ENCODE data around the gene ETFB.

The ETFB gene

DNA sequence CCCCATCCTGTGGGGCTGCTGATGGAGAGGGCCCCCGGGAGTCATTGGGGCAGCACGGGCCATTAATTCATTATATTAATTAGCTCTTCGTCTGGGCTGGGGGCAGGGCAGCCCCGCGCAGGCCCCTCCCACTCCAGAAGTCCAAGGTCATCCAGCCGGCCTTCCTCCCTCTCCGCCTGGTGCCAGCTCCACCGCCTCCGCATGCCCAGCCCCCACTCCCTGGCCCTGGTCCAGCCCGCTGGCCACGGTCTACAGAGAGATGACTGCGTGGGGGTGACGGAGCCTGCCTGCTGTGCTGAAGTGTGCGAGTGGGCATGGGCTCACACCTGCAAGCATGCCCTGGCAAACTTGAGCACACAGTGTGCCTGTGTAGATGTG is 45.9 kb downstream of the ETFB start:
- TF ChIP-seq, protein P1, sequence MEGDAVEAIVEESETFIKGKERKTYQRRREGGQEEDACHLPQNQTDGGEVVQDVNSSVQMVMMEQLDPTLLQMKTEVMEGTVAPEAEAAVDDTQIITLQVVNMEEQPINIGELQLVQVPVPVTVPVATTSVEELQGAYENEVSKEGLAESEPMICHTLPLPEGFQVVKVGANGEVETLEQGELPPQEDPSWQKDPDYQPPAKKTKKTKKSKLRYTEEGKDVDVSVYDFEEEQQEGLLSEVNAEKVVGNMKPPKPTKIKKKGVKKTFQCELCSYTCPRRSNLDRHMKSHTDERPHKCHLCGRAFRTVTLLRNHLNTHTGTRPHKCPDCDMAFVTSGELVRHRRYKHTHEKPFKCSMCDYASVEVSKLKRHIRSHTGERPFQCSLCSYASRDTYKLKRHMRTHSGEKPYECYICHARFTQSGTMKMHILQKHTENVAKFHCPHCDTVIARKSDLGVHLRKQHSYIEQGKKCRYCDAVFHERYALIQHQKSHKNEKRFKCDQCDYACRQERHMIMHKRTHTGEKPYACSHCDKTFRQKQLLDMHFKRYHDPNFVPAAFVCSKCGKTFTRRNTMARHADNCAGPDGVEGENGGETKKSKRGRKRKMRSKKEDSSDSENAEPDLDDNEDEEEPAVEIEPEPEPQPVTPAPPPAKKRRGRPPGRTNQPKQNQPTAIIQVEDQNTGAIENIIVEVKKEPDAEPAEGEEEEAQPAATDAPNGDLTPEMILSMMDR (conservative IDR thresholded peaks at IDR 0.05; ENCODE audit: control insufficient read depth, insufficient read depth, low read depth, low read length), result no peak
- DNase-seq (ENCODE audit: low read depth), result no peak
- no peak overlapping the region for H3K4me3 ChIP-seq (ENCODE audit: control insufficient read depth, low read depth, low read length)

GRCh38 chr19:51319649-51320279 is 46.4 kb downstream of the ETFB start:
- DNase-seq (ENCODE audit: low read depth), result no peak
- TF ChIP-seq, protein P1 (conservative IDR thresholded peaks at IDR 0.05; ENCODE audit: control insufficient read depth, insufficient read depth, low read depth, low read length), result no peak
- H3K4me3 ChIP-seq (ENCODE audit: control insufficient read depth, low read depth, low read length), result no peak overlapping the region

GRCh38 chr19:51318687-51319648 is 47.2 kb downstream of the ETFB start:
- TF ChIP-seq, protein P1 (conservative IDR thresholded peaks at IDR 0.05; ENCODE audit: control insufficient read depth, insufficient read depth, low read depth, low read length), result no peak
- no peak for DNase-seq (ENCODE audit: low read depth)
- H3K4me3 ChIP-seq (ENCODE audit: control insufficient read depth, low read depth, low read length), result no peak overlapping the region

- DNase-seq (ENCODE audit: low read depth), result no peak
- TF ChIP-seq, protein P1 (conservative IDR thresholded peaks at IDR 0.05; ENCODE audit: control insufficient read depth, insufficient read depth, low read depth, low read length), result no peak
- no peak overlapping the region for H3K4me3 ChIP-seq (ENCODE audit: control insufficient read depth, low read depth, low read length)
Observed at GRCh38 chr19:51317968-51318367, 48.2 kb downstream of the ETFB start.

DNA sequence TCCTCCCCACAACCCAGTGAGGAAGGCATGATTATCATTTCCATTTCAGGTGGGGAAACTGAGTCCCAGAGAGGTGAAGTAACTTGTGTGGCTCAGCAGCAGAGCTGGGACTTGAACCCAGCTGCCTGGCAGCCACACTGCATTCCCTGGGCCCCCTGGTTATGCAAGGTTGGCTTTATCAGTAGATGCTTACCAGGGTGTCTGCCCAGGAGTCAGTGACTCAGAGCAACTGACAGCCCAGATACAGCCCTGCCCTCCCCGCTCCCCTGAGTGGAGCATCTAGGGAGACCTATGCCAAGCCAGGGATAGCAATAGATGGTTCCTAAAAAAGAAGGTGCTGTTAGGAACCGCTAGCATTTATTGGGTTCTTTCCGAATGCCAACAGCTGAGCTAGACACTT is 48.8 kb downstream of the ETFB start:
- TF ChIP-seq, protein P1 (conservative IDR thresholded peaks at IDR 0.05; ENCODE audit: control insufficient read depth, insufficient read depth, low read depth, low read length), result no peak
- H3K4me3 ChIP-seq (ENCODE audit: control insufficient read depth, low read depth, low read length), result no peak overlapping the region
- no peak for DNase-seq (ENCODE audit: low read depth)

GRCh38 chr19:51316688-51317087 is 49.5 kb downstream of the ETFB start:
- DNase-seq (ENCODE audit: low read depth), result no peak
- no peak overlapping the region for H3K4me3 ChIP-seq (ENCODE audit: control insufficient read depth, low read depth, low read length)
- TF ChIP-seq, protein P1 (conservative IDR thresholded peaks at IDR 0.05; ENCODE audit: control insufficient read depth, insufficient read depth, low read depth, low read length), result no peak
